Hypothalamus (tissue), 51 donors: ENCODE measurements around the gene RPL29.

Source experiments
- DNase-seq, 51 donors: peaks; one replicate each; lab custom pipeline; 2025; lab: John Stamatoyannopoulos, UW

Gene RPL29

GRCh38 chr3:51953445-51953844 is 42.2 kb downstream of the RPL29 start:
- no peak for DNase-seq

- no peak for DNase-seq
These were observed 44.8 kb downstream of the RPL29 start for GRCh38 chr3:51950899-51951298.

- DNase-seq = no peak
These were observed 46.6 kb downstream of the RPL29 start for GRCh38 chr3:51949121-51949520.

- no peak for DNase-seq
These were observed 47.6 kb downstream of the RPL29 start for GRCh38 chr3:51948016-51948580.

GRCh38 chr3:51947215-51947900 is 48.3 kb downstream of the RPL29 start:
- DNase-seq = no peak

- no peak for DNase-seq
These were observed 48.9 kb downstream of the RPL29 start for GRCh38 chr3:51946796-51947195.

GRCh38 chr3:51945926-51946705 is 49.6 kb downstream of the RPL29 start:
- no peak for DNase-seq

- no peak for DNase-seq
These were observed 50.5 kb downstream of the RPL29 start for GRCh38 chr3:51945031-51945840.

GRCh38 chr3:51944451-51945021 is 51.2 kb downstream of the RPL29 start:
- DNase-seq = no peak
